CD4-positive, alpha-beta T cell treated with Interleukin-1 beta for 1 hour (primary cell): ENCODE data around the gene SH3BGRL3.
"Not testable (repeated sequence)": the region's sequence is repeated elsewhere in the genome, so short reads cannot be mapped to it uniquely, and the experiment has no call there.

Experiments used
- DNase-seq, 2 donors: peaks; one replicate each; pipeline ENCODE4 v3.0.0-alpha.2; 2020 to 2022

SH3BGRL3 gene

DNA sequence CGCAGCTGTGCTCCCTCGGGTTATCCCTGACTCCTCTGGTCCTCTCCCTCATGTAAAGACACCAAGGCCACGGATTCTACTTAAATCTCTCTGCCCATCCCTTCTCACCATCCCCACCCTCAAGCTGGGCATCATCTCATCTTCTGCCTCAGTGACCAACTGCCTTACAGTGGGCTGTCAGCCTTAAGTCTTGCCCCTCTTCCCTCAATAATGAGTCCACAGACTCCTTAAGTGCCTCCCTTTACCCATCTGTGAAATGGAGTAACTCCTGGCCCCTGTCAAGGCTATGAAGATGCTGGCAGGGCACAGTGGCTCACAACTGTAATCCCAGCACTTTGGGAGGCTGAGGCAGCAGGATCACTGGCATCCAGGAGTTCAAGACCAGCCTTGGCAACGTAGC lies 12.1 kb downstream of the SH3BGRL3 start:
- no peak for DNase-seq

DNA sequence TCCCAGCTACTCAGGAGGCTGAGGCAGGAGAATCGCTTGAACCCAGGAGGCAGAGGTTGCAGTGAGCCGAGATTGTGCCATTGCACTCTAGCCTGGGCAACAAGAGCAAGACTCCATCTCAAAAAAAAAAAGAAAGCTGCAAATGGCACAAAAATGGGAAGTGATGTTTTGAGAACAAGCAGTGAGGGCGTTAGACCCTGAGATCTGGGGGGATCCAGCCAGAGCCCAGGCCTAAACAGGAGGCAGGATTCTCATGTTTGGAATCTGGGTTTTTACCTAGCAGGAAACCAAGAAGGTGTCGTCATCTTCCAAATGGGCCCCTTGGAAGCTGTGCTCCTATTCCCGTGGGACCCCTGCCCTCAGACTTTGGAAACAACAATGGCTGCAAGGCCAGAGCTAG lies 12.8 kb downstream of the SH3BGRL3 start:
- not testable (repeated sequence) for DNase-seq

DNA sequence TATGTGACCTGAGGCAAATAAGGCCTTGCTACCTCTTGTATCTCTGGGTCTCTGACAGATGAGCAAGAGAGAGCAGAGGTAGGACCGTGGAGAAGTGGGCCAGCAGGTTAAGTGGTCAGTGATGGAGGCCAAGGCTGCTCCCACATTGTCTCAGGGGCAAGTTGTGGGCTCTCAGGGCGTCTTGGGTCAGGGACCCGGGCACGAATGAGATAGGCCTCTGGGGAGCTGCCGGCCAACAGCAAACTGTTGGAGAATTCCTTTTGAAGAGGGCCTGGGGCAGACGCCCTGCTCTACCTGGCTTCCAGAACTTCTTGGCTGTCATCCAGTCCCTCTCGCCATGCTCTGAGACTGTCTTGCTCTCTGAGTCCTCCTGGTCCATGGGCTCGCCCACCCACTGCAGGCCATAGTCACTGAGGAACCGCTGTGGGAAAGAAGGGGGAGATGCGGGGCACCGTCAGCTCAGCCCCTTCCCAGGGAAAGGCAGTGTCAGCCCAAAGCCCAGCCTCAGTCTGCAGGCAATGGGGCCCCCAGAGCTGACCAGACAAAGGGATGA lies 14.1 kb downstream of the SH3BGRL3 start:
- DNase-seq: no peak

DNA sequence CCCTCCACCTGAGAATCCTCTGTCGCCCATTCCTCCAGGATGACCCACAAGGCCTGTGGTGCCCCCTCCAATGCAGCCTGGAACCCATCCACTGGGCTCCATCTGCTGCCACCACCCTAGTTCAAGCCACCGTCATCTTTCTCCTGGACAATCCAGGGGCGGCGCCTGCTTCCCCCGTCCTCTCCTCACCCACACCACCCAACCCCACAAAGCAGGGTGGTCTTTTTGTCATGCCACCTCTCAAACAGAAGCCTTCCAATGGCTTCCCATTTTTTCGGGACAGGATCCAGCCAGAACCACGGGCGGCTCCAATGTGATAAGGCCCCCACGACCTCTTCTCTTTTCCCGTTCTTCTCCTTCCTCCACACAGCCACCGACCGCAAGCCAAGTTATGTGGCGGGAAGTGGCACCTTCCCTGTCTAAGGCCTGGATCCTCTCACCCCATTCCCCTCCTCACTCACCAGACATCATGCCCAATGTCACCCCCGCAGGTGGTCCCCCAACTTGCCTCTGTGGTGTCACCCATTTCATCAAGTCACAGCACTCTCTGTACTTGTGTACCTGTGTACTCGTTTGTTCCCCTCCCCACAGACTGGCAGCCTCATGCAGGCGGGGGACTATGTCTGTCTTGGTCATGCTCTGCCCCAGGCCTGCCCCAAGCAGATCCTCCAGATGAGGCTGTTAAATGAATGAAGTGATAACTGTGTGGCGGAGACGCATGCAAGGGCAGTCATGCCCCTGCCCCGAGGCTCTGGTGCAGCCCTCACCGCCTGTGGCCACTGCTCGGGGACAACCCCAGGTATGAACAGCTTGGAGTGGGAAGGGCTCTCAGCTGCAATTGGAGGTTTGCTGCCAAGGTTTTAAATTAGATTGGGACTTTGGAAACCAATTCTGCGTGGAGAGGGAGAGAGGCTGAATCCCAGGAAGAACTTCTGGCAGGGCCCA lies 15.6 kb downstream of the SH3BGRL3 start:
- no peak for DNase-seq

DNA sequence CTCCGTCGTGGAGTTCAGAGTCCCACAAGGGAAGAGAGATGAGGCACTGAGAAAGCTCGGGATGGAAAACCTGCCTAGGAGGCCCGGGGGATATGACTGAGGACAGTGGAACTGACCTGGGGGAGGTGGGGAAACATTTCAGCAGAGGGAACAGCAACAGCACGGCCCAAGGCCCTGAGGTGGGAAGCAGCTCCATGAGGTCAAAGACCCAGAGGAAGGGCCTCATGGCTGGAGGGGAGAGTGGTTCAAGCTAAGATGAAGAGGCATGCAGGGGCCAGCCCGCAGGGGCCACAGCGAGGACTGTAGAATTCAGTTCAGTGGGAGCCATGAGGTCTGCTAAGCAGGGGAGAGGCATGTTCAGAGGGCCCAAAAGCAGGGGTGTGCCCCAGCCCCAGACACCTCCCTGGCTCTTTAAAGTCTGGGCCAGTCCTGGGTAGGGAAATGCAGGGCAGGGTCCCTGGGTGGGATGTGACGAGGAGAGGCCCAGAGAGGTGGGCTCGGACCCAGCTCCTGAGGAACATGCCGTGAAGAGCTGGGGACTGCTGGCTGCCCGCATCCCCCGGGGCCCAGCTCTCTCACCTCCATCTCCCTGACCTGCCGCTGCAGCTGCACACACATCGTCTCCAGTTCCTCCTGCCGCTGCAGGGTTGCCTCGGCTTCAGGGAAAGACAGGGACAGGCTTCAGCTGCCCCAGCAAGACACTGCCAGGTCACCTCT lies 16.6 kb downstream of the SH3BGRL3 start:
- no peak for DNase-seq

DNA sequence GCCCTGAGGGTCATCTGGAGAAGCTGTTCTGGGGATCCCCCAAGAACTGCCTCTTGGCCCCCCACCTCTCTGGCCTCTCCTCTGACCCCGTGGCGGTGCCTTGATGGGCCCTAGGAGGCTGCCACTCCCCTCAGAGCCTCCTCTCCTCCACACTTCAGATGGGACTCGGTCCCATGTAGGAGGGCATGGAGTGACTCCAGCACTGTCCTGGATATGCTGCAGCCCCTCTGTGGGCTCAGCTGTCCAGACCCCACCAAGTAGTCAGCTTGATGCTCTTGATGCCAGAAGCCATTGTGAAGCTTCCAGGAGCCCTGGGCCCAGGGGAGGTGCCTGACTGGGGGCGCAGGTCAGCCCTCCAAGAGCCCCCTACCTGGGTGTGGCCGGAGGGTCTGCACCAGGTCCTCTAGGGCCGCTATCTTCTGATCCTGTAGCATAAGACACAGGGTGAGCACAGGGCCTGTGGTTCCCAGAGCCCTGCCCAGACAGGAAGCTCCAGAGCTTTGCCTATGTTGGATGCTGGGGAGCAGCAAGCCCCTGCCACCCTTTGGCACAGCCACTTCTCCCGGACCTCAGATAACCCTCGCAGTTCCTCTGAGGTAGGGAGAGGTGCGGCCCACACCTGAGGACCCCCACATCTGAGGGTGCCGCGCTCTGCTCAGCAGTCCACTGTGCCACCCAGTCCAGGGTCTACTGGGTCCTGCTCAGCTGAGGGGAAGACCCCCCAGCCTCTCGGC lies 17.3 kb downstream of the SH3BGRL3 start:
- DNase-seq: no peak

DNA sequence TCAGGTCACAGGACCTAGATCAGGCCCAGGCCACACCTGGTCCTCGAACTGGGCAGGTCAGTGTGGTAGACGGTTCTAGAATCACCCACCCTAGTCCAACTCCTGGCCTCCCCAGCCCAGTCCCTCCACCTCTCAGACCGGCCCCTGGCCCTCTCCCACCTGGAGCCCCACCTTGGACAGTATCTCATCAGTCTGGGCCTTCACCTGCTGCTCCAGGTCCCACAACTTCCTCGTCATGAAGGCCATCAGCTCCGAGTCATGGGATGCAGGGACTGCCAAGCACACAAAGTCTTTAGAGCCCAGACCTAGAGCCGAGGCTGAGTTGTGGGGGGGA lies 17.9 kb downstream of the SH3BGRL3 start:
- no peak for DNase-seq

DNA sequence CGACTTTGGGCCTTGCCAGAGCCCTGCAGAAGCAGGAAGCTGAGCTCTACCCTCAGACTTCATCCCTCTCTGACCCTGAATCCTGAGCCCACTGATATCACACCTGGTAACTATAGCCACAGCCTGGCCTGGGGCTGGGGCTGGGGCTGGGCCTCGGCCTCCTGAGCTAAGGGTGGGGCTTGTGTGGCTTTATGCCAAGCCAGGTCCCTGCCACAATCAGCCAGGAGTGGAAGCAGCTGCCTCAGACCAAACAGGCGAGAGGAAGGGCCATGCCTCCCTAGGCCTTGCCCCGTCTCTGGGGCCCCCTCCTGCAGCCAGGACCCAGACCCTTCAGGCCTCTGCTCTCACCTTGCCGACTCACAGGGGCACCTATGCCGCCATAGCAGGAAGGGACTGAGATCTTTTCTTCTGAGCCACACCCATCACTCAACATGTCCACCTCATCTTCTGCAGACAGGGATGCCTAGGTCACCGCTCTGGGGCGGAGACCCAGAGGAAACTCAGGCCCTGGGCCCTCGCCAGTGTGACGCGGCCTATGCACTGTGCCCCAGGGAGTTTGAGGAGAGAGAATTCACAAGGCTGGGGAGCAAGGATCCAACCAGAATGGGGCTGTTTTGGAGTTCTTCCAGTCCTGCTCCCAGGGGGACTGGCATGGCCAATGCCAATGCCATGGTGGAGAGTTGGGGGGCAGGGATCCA lies 20.8 kb downstream of the SH3BGRL3 start:
- DNase-seq: no peak

DNA sequence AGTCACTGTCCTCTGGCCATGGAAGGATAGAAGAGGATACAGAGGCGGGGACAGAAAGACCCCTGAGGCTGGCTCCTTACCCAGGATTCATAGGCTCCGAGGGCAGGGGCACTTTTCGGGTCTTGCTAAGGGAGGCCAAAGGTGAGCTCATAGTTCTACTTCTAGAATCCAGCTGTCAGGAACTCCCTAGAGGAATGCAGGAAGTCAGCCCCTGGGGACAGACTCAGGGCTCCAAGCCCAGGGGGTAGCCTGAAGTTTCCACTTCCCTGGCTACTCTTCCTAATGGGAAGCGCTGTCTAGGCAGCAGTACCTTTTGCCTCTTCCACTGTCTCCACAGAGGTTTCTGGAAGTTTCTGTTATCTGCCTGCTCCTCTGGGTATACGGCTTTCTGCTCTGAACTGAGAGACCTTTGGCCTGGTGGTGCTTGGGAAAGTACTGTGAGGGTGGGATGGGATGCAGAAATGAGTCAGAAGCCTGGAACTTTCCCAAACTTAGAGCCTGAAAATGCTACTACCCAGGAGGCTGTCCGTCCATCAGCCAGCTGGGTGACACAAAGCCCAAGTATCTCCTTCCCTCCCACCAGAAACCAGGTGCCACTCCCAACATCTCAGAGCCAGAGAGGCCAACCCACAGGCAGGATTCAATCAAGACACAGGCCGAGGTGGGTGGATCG lies 23.0 kb downstream of the SH3BGRL3 start:
- DNase-seq: no peak

DNA sequence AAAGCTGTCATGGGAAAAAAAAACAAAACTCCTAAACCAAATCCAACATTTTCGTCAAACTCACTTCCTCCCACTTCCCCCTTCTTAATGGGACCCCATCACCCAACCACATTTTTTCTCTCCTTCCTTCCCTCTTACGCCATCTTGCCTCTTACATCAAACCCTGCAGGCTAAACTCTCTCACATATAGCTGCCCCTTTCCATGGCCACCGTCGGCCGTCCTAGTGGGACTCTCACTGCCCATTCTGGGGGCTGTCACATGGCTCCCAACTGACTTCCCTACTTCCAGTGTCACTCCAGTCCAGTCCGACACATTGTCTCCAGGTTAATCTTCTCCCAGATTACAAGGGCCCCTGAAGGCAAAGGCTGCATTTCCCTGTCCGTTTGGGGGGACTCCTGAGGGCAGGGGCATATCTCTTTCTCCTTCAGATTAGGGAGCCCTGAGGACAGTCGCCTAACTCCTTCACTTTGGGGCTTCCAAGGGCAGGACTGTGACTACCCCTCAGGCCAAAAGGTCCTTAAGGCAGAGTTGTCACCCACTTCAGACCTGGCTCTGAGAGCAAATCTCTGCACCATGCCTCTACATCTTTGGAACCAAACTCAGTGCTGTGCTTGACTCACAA lies 25.9 kb downstream of the SH3BGRL3 start:
- no peak for DNase-seq

DNA sequence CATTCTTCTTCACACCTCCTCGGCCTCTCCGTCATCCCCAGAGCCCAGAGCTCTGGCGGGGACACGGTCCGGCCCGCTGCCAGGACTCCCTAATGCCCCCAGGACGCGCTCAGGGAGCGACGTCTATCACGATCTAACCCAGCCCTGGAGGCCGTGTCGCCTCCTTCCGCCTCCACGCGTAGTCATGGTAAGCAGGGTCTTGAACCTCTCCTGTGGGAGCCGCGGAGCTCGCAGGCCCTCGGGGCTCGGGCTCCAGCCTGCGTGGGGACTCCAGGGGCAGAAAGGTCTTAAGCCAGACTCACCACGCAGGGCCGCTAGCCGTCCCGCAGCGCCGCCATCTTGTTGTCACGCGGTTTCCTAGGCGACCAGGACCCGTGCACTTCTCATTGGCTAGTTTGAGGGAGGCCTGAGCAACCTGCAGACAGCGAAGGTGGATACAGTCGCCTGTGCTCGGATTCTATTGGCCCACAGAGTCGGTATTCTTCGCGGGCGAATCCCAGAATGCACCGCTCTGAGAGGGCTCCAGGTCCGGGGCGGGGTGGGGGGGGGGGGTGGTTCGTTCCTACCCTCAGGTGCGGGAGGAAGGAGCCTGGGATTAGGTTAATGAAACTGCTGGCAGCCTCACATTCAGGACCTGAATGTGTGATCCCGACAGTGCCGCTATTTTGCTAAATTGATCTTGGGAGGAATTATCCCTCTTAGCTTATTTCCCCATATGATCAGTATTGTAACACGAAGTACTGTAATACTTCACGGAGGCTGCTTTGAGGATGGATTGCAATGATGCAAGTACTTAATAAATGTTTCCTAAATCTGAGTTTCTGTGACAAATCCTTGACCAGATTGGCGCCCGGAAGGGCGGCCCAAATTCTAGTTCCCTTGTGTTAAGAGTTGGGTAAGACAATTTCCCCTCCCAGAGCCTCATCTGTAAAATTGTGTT lies 26.7 kb downstream of the SH3BGRL3 start, which contains the start of gene UBXN11:
UBXN11 (minus strand) TSS at position 347 of the 940 bp plus-strand sequence. CDS start 3,753 bp downstream, outside the sequence.
- peak; percentile 93 to 95 for DNase-seq

DNA sequence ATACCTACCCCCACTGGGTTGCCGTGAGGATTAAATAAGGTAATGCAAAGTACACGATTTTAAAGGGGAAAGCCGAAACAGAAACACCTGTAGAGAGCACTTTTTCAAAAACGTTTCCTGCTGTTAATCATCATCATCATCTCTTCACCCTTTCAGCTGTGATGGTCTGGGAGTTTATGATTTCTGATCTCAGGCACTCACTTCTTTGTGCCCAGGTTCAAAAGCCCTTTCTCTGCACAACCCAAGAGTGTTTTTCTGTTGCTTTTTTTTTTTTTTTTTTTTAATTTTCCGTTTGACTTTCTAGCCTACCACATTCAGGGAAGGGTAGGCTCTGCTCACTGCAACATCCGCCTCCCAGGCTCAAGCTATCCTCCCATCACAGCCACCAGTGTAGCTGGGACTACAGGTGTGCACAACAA lies 27.5 kb downstream of the SH3BGRL3 start:
- DNase-seq: peak in 1 of 2 donors; percentile 47

DNA sequence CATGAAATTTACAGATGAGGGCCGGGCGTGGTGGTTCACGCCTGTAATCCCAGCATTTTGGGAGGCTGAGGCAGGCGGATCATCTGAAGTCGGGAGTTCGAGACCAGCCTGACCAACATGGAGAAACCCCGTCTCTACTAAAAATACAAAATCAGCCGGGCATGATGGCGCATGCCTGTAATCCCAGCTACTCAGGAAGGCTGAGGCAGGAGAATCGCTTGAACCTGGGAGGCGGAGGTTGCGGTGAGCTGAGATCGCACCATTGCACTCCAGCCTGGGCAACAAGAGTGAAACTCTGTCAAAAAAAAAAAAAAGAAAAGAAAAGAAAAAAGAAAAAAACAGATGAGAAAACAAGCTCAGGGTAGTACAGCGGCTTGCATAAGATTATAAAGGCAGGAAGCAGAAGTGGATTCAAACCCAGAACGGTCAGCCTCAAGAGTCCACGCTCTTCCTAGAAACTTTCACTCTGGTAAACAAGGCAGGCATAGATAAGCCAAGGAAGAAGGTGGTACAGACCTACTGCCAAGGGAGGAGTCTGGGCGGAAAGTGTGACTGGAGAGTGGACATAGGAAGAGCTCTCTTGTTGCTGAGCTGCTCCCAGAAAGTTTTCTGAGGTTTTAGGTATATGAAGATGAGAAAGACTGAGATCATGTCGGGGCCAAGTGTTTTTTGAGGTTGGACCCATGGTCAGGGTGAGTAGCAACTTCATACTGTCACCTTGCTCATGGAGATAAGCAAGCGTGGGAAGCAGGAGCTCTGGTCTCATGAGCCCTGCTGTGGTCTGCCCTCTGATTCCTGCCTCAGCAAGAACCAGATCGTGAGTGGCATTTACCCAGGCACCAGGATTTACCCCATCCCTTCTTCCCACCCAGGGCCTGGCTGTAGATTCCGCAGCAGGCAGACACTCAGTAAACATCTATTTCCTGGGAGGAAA lies 28.3 kb downstream of the SH3BGRL3 start:
- DNase-seq: not testable (repeated sequence)

DNA sequence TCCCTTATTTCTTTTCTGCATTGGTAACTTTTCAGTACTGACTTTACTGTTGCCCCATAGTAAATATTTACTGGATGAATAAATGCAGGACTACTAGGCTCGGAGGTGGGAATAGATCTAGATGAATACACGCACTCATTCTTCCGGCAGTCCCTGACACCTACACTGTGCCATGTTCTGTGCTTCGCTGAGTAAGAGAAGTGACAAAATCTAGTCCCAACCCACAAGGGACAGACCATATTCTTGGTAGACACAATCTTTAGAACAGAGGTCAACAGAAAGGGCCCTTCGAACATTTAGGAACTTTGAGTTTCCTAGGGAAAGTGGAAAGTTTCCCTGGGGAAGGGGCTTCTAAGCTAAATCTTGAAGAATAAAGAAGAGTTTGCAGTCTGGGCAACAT lies 34.6 kb downstream of the SH3BGRL3 start:
- no peak for DNase-seq

DNA sequence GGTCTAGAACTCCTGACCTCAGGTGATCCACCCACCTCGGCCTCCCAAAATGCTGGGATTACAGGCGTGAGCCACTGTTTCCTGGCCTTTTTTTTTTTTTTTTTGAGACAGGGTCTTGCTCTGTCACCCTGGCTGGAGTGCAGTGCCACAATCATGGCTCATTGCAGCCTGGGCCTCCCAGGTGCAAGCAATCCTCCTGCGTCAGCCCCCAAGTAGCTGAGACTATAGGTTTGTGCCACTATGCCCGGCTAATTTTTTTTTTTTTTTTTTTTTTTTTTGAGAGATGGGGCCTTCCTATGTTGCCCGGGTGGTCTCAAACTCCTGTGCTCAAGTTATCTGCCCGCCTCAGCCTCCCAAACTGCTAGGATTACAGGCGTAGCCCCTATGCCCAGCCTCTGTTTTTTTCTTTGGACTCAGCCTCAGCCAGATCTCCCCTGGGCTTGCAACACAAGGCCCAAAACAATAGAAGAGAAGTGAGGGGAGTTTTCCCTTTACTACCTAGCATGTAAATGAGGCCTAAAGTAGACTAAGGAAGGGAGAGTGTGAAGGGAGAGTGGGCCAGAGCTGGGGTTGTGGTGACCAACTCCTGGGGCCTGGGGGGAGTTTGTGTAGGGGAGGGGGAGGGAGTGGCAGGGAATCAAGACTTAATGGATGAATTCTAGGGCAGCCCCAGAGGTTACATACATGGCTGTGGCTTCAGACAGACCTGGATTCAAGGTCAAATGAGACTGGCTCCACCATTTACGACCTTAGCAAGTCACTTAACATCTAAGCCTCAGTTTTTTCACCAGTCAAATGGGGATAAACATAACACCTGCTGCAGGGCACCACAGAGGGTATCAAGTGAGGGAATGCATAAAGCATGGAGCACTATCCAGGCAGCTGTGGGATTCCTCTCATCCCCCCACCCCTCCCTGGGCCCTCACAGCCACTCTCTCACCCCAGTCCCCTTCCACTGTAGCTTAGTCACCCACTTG lies 36.3 kb downstream of the SH3BGRL3 start:
- no peak for DNase-seq

DNA sequence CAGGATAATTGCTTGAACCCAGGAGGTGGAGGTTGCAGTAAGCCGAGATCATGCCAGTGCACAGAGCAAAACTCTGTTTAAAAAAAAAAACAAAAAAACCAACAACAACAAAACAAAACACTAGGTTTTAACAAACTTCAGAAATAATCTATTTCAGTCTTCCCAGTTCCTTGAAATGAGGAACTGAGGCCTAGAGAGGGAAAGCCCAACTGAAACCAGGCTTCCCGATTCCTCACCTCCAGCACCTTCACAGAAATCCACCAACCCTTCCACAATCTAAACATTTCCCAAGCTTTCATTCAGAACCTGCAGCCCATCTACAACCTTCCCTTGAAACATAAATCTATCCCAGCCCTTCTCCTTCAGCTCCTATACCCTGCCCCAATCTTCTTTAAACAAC lies 37.3 kb downstream of the SH3BGRL3 start:
- no peak for DNase-seq

DNA sequence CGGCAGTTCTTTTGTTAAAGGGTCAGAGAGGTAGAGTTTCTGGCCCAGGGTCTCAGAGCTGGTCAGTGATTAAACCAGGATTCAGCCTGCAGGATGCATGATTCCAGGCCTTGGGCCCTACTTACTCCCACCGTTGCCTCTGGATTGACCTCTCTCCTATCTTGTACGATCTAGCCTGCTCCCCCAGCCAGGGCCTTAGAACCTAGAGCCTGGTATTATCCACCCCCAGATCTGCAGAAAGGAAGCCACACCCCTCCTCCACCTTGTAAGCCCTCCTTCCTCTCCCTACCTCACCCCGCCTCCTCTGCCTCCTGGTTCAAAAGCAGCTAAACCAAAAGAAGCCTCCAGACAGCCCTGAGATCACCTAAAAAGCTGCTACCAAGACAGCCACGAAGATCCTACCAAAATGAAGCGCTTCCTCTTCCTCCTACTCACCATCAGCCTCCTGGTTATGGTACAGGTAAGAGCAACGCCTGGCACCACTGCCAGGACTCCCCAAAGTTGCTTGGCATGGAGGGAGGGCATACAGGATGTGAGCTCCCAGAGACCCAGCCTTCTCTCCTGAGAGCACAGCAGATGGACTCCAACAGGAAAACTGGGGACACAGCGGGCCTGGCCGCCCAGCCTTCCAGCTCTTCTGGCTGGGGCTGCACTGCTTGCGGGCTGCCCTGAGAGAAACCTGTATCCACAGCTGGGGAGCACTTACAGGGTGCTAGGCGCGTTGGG lies 37.9 kb downstream of the SH3BGRL3 start, which contains the start of gene CD52:
CD52 (plus strand) TSS at position 347 of the 726 bp plus-strand sequence; CDS start at position 407, 60 bp downstream.
- peak; percentile 76 to 81 for DNase-seq
